WERI-Rb-1 (cell line): Measurements from ENCODE around the gene ALOX5AP.

Experiments used
- DNase-seq: peaks from one replicate; pipeline ENCODE4 v3.0.0-alpha.2; 2020
- H3K27ac ChIP-seq: fragments of 250-450 bp; sonication (Bioruptor Pico); 2 replicates; pipeline ENCODE4 v1.5.1; 2020; ENCODE audit warnings: mild to moderate bottlenecking, moderate library complexity
- H3K27me3 ChIP-seq: fragments of 250-450 bp; sonication (Bioruptor Pico); 2 replicates; pipeline ENCODE4 v1.5.1; 2021; ENCODE audit warnings: mild to moderate bottlenecking, low read depth, moderate library complexity; ENCODE audit not compliant: insufficient read depth, severe bottlenecking
- H3K36me3 ChIP-seq: fragments of 250-450 bp; sonication (Bioruptor Pico); 2 replicates; pipeline ENCODE4 v1.5.1; 2020; ENCODE audit warnings: mild to moderate bottlenecking, moderate library complexity
- H3K4me3 ChIP-seq: 2 replicates; pipeline ENCODE4 v1.5.1; 2011; ENCODE audit warnings: low read depth, mild to moderate bottlenecking, control low read depth, low read length
- H3K9me3 ChIP-seq: fragments of 250-450 bp; sonication (Bioruptor Pico); 2 replicates; pipeline ENCODE4 v1.5.1; 2021; ENCODE audit warnings: mild to moderate bottlenecking, moderate library complexity; ENCODE audit not compliant: severe bottlenecking
- CTCF ChIP-seq: IDR thresholded peaks from 2 replicates; pipeline ENCODE4 v1.5.1; 2011; ENCODE audit warnings: low read depth, mild to moderate bottlenecking, control low read depth, inconsistent platforms, low read length

ALOX5AP gene

DNA sequence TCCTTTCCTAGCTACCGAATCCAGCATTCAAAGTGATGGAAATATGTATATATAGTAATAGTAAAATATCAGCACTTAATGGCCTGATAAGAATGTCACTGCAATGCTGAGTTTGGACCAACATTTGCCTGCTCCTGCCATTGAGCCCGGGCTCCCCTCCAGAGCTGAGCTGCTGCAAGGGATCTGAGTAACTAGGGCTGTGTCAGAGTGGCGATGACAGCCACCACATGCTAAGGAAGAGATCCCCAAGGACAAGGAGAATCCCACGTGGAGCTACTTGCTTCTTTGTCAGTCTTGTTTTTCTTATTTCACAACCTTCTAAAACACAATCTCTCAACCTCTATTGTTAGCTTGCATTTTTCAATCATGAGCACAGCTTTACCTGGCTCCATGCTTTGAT lies 19.5 kb upstream of the ALOX5AP start:
- Histone ChIP-seq H3K27ac (no peak overlapping the region), H3K36me3 (no peaks in the 10 kb centered on the region), H3K4me3 (no peak overlapping the region), H3K27me3 (no peaks in the 10 kb centered on the region), H3K9me3 (no peaks in the 10 kb centered on the region)
- no peak for DNase-seq
- TF ChIP-seq CTCF = no peak

GRCh38 chr13:30718661-30719524 lies 16.4 kb upstream of the ALOX5AP start:
- TF ChIP-seq CTCF = no peak
- no peaks in the 10 kb centered on the region for H3K9me3 ChIP-seq
- DNase-seq = no peak
- no peaks in the 10 kb centered on the region for H3K36me3 ChIP-seq
- H3K4me3 ChIP-seq = no peak overlapping the region
- no peak overlapping the region for H3K27ac ChIP-seq
- no peaks in the 10 kb centered on the region for H3K27me3 ChIP-seq

DNA sequence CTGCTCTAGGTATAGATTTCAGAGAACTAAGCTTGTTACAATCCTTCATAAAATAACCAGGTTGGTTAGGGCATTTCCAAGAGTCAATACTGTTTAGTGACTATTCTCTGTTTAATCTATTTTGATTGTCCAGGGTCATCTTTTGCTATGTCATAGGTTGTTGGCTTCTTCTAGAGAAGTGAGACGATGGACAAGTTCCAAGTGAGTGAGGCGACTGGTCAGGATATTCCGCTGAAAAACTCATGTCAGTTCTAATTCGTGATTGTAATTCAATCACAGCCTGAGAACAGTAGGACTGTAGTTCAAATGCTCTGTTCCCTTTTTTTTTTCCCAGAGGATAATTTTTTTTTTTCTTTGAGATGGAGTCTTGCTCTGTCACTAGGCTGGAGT lies 15.8 kb upstream of the ALOX5AP start:
- H3K27ac ChIP-seq = no peak overlapping the region
- no peak overlapping the region for H3K4me3 ChIP-seq
- no peak for DNase-seq
- no peaks in the 10 kb centered on the region for H3K36me3 ChIP-seq
- H3K27me3 ChIP-seq = no peaks in the 10 kb centered on the region
- no peak for TF ChIP-seq CTCF
- no peaks in the 10 kb centered on the region for H3K9me3 ChIP-seq

DNA sequence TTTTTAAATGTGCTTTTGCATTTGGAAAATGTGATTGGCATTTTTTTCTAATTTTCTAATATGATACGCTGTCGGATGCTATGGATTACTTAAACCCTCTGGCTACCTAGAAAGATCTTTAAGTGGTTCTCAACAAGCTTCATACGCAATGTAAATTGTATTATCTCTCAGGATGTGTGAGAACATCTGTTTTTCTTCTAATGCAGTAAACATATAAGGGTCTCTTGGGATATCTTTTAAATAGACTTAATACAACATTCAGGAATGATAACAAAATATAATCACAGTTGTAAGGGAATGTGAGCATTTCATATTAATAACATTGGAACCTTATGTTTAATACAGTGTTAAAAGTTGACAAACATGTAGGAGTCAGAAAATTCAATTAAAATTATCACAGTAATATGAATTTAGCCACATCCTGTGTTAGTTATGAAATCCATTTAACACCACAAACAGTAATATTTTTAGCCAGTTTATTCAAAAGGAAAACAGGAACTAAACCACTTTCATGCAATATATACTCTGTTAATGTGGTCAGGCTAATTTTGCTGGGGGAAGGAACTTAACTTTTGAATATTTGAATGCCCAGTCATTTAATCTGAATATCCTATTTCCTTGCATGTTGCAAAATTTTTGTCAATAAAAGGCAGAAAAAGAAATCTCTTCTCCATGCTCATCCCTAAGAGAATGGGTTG lies 15.0 kb upstream of the ALOX5AP start:
- H3K9me3 ChIP-seq = no peaks in the 10 kb centered on the region
- H3K27ac ChIP-seq = no peak overlapping the region
- H3K36me3 ChIP-seq = no peaks in the 10 kb centered on the region
- TF ChIP-seq CTCF = no peak
- DNase-seq = no peak
- H3K27me3 ChIP-seq = no peaks in the 10 kb centered on the region
- H3K4me3 ChIP-seq = no peak overlapping the region

DNA sequence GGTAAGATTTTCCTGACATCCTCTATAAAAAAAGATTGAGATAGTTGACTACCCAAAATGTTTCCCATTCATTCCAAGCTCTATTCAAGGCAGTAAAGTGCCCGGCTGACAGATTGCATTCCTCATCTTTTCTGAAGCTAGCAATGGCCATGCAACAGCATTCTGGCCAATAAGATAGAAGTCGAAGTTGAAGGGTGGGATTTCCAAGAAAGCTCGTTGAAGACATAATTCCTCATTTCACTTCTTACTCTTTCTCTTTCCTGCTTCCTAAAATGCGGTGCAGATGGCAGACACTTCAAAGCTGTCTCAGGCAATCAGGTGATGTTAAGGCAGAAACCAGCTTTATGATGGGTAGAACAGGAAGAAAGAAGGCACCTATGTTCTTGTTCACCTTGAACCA lies 13.4 kb upstream of the ALOX5AP start:
- Histone ChIP-seq H3K4me3 (no peak overlapping the region), H3K9me3 (no peaks in the 10 kb centered on the region), H3K27ac (no peak overlapping the region), H3K36me3 (no peaks in the 10 kb centered on the region), H3K27me3 (no peaks in the 10 kb centered on the region)
- no peak for TF ChIP-seq CTCF
- no peak for DNase-seq
